Measurements from ENCODE around the gene JAKMIP1.
A peak's percentile ranks its signal among the peaks of the same experiment; 100 is the strongest.

JAKMIP1 gene

DNA sequence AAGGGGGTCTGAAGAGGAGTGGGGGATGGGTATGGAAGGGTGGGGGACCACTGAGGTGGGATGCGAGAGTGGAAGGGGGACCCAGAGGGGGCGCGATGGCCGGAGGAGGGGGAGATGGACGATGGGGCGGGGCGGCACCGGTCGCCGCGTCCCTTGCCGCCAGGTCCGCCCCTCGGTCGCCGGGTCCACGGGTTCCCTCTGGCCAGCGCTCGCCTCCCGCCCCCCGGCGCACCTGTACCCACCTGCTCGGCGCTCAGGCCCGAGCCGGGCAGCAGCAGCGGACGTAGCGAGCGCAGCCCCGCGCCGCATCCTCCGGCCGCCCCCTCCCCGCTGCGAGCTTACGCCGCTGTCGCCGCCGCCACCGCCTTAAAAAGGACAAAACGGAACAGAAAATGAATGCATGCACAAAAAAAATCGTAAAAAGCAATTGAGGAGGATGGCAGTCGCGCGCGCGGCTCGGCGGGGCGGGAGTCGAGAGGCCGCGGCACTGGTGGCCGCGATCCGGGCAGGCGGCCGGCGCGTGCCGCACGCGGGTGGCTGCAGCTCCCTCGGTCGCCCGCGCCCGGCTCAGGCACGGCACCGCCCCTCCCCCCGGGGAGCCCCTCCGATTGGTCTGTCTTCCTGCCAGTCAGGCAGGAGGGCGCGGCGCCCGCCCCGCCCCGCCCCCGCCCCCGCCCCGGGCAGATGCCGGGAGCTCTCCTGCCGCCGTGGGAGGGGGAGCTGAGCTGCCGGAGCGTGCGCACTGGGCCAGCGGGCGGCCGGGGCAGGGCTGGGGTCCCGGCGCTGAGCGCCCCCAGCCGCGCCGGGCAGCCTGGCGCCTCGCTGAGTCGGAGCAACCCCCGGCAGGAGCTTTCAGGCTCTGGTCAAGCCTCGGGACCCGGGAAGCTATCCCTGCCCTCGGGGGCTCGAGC lies at the start of gene JAKMIP1:
TSS of gene JAKMIP1 (minus strand) at position 539 of the 911 bp plus-strand sequence. CDS start 87,699 bp downstream, outside the sequence.
- peak; percentile 92 to 94 for DNase-seq

DNA sequence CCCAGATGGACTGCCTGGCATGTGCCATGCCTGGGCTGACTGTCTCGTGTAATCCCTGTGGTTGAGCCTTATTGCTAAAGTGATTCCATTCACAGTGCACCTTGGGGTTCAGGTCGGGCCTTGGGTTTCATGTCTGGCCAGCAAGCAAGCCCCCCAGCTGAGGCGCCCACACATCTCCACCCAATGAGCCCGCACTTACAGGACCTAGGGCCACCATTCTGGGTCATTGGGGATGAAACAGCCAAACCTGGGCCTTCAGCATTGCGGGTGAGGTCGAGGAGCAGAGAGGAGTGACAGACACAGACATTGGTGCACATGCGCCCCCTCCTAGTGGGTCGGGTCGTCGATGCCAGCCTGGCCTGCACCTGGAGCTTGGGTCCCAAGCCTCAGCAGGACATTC lies 48.0 kb upstream of the JAKMIP1 start:
- no peak for DNase-seq

DNA sequence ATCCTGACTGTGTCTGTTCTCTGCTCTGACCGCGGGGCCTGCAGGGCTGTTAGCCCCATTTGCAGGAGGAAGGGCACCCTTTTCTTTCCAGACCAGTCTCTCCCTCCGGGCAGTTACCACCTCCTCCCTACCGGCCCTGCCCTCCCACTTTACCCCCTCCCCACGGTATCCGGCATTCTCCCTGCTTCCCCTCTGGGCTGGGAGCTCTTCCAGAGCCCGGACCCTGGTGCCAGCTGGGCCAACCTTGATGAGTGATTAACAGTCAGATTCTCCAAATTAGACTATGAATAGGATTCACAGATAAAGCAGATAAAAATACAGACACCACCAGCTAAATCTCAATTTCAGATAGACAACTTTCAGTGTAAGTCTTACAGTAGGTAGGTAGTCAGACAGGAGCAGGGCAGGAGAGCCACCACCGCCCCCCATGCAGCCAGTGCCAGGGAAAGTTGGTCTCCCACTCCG lies 45.9 kb upstream of the JAKMIP1 start:
- no peak for DNase-seq

DNA sequence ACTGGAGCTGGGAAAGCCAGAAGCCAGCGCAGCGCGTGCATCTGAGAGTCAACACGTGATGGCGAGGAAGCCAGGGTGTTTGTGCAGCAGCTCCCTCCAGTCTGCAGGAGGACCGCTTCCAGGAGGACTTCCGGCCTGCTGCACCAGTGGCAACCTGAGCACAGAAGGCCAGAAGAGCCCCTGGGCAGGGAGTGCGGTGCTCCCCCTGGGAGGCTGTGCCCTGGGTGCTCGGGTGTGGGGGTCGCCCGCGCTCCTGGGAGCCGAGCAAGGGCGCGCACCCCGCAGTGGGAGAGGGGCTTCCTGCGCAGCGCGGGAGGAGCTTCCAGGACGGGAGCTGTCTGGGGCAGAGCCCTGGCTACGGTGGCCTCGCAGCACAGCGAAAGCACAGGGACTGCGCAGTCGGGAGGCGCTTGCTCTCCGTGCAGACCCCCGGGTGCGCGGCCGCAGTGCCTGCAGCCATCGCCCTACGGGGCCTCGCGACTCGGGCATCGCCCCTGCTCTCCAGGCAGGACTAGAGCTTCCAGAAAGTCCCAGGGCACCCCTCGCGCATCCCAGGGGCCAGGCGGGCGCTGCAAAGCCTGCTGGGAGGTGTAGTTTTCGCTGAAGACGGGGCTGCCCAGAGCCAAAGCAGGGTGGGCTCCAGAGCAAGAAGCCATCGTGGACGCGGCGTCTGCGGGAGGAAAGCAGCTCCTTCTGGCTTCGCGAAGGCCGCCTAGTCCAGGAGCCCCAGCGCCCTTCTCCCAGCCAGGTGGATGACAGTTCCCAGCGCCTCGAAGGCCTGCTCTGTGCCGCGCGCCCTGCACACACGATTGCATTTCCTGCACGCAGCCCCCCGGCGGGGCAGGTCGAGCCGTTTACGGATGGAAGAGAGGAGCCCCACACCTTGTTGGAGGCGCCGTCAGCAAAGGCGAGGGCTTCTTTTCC lies 45.2 kb upstream of the JAKMIP1 start:
- DNase-seq = no peak

DNA sequence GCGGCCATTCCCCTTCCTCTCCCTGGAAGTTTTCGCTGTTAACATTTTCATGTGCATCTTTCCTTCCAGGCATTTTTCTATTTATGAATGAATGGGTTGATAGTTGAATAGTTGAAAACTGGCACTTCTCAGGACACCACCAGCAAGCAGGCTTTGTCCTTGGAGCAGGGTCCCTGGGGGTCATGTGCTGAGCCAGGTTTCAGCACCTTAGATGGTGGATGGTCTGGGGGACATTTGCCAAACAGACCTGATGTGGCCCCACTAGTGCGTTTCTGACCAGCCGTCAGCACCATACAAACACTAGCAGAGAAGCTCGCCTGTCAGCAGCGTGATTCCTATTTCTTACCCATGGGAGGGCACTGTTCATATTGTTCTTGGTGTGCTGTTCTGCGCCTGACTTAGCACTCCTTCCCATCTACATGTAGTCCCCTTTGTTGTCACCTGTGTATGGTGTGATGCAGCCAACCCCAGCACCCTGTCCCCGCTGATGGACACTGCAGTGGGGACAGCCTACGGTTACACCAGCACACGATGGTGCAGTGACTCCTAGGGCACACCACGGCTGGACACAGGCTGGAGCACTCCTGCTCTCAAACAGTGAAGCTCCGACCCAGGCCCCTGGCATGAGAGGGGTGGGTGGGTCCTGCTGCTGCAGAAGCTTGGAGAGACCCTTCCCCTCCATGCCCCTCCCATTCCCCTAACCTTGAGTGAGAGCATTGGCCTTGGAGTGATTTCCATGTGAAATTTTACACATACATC lies 42.1 kb upstream of the JAKMIP1 start:
- no peak for DNase-seq

DNA sequence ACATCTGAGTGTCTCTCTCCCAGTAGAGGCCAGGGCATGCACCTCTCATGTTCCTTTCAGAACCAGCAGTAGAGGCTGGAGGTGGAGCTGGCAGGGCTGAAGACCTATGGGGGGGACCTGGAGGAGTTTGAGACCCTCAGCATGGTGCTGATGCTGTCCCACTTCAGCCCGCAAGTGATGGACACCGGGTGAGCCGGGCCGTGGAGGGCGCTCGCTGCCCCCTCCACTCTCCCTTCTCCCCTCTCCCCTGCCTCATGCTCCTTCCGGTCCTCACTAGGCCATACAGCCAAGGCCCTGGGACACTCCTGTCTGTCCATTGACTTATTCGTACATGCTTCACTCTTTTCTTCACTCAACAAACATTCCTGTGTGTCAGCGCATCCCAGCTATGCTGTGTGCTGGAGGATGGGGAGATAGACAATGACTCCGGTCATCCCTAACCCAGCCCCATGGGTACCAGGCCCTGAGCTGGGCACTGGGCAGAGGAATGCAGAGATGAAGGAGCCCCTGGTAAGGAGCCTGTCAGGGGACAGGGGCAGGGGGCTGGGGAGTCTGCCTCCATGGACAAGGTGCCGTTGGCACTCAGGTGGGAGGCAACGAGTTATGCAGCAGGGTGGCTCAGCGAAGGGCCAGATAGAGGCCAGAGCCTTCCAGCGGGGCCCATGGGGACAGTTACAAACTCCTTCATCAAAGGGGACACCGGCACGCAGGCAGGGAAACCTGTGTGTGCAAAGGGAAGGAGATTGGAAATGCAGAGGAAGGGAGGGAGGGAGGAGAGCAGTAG lies 40.9 kb upstream of the JAKMIP1 start:
- DNase-seq = no peak

DNA sequence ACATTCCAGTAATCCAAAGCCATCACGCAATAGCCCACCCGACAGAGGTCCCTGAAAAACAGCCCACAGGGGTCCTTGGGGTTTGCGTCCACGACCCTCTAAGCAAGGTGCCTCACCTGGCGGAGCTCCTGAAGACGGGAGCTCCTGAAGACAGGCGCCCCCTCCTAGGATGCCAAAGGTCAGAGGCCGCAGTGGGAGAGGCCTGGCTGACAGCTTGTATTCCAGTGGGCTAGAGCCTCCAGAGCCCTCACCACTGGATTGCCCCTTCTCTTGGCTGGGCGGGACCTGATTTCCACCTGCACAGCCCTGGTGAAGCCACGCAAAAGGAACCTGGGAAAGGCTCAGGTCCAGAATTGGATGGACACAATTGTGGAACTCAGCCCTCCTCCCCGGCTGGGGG lies 39.6 kb upstream of the JAKMIP1 start:
- DNase-seq = no peak

DNA sequence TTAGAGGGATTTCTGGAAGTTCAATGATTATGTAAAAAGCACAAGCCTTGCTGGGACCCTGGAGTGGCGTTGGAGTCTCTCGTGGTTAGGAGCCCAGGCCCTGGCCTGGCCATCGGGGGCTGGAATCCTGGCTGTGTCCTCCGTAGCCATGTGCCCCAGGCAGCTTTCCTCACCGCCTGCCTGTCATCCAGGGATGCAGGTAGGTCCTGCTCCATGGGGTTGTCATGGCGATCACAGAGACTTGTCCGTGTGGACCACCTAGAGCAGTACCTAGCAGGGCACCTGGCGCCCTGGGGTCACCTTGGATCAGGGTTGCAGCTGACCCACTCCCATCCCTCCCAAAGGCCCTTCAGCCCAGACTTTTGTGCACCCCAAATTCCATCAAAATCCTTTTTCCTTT lies 39.1 kb upstream of the JAKMIP1 start:
- DNase-seq = no peak

DNA sequence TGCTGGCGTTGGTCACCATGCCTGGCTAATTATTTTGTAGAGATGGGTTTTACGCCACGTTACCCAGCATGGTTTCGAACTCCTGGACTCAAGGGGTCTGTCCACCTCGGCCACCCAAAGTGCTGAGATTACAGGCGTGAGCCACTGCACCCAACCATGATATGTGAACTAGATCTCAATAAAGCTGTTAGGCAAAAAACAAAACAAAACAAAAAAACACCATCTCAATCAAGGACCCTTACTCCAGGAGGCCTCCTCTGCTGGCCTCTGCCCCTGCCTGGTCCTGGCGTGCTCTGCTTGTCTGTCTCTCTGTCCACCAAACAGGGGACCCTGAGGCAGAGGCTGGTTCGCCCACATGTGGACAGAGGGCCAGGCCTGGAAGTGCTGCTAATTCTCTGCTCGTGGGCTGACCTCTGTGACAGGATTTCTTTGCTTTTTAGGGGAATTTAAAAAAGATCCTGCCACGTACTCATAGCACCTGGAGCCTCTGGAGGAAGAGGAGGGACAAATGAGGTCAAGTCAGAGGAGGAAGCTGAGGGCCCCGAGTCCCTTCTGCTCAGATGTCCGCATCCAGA lies 36.6 kb upstream of the JAKMIP1 start:
- DNase-seq = no peak

DNA sequence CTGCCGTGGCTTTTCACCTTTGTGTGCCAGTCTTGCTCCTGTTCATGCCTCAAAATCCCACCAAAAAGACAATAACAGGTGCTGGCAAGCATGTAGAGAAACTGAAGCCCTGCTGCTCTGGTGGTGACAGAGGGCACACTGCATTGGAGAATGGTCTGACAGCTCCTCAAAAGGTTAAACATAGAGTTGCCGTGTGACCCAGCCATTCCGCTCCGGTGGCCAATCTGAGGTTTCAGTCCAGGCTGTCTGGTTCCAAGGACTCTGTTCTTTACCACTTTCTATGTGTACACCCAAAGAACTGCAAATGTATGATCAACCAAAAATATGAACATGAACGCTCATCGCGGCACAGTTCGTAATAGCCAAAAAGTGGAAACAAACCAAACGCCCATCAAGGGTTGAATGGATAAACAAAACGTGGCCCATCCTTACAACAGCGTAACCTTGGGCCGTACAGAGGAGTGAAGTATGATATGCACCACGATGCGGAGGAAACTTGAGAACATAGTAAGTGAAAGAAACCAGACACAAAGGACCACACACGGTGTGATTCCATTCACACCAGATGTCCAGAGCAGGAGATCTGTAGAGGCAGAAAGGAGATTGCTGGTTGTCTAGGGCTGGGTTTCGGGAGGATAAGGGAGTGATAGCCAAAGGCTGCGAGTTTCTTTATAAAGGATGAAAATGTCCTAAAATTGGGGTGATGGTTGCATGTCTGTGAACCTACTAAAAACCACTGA lies 35.7 kb upstream of the JAKMIP1 start:
- no peak for DNase-seq

DNA sequence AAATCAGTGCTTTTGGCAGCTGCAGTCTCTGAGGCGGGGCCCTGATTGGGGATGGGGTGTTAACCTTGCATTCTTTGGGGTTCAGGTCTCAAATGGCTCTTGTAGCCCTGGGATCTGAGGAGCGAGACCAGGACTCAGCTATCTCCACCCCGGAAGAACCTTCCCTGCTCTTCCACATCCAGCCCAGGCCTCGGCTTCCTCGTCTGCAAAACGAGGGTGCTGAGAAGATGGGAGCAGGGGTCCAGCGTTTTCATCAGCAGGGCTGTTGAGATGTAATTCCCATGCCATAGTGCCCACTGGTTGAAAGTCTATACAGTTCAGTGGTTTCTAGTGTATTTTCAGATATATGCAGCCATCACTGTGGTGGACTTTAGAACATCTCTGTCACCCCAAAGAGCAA lies 34.7 kb upstream of the JAKMIP1 start:
- no peak for DNase-seq

DNA sequence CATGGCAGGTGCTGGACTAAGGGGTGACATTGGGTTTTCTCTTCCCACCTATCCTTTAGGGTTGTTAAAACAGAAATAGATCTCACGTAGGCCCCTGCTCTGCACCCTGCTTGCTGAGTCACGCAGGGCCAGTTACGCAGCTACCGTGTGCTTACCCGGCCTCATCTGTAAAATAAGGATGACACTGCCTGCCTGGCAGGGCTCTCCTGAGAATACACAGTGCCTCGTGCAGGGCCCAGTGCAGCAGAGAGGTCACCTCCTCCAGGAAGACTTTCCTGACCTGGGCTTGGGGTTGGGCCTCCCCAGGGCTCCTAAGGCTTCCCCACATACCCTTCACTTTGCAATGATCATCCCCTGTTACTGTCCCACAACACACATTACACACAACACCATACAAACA lies 33.6 kb upstream of the JAKMIP1 start:
- DNase-seq = no peak

DNA sequence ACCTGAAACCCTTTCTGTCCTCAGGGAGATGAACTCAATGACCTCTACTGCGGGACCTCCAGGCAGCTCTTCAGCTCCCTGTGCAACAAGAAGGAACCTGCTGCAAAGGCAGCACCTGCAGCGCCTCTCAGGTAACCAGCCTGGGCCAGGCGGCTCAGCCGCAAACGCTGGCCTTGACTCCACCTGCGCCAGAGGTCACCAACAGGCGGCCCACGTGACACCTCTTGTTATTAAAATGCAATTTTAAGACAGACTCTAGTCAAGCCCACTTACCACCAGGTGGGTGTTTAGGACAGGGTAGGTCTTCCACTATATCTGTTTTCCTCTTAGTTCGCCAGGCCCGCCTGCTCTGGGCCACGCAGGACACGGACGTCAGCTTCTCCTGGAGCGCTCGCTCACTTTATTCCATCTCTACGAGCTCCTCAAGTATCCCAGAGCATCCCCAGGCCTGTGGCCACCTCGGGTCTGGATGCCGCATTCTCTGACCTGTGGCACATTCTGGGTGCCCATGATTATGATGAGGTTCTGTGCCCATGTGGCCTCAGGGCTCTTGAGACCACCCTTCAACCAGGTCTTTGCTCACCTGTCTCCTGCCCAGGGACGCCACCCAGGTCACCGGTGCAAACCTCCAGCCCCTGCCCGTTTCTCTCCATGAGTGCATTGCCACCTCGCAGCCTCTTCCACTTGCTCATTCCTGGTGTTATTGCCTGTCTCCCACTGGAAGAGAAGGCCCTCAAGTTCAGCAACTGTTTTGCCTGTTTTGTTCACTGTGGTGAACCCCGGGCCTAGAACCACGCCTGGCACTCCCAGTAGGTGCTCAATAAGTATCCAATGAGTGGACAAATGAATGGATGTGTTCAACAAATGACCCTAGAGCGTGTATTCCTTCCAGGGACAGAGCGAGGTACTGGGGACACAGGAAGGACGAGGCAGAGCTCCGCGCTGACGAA lies 32.8 kb upstream of the JAKMIP1 start:
- DNase-seq = no peak

DNA sequence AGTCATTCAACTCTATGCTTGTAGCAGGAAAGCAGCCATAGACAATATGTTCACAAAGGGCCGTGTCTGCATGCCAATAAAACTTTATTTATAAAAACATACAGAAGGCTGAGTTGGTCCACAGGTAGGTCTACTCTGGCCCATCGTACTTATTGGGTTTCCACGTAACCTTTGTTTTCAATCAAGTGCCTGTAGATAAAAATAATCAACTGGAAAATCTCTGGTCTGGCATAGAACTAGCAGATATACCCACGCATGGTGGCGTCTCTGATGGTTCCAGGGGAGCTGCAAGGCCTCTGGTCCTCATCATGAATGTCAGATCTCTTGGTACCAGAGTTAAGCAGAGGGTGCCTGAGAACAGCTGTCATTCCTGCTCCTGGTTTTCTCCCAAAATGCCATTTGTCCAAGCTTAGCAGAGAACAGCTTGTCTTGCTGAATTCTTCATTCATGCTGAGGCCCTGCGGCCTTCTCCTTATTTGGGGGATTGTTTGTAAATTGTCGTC lies 31.4 kb upstream of the JAKMIP1 start:
- DNase-seq = no peak

DNA sequence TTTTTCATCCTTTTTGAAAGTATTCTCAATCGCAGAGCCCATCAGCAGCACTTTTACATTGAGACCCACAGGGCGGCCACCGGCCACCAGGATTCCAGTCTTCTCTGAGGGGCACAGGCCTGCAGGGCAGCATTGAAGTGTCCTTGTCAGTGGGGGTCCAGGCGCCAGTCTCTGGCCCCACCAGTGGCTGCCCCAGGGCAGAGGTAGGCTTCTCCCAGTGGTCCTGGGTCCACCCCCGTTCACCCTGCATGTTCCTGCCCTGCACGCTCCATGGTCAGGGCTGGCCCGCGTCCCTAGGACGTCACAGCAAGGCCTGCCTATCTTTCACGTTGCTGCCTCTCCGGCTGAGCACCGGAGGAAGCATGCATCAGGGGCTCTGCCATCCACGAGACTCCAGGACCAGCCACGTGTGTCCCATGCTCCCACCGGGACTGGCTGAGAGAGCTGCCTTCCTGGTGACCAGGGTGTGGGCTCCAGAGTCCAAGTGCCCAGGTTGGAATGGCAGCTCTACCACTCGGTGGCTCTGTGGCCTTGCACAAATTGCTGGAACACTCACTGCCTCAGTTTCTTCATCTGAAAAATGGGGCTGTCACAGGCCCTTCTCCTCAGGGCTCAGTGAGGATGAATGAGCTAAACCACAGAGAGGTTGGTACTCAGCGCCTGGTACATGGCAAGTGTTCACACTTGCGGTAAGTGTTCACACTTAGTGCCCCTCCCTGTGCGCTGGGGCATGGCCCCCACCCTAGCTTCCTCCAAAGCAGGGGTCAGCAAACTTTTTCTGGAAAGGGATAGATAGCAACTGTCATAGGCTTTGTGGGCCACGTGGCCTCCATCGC lies 30.7 kb upstream of the JAKMIP1 start:
- DNase-seq = no peak

DNA sequence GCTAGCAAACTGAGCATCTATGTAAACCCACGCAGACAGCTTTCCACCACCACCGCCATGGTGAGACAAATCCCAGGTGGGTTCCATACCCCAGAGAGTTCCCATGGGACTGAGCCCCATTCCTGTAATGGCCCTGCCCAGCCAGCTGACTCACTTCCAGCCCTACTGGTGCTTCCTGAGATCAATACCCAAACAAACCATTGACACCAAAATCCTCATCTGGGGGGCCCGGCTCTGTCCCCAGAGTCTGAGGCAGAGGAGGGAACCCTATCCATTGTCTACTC lies 30.1 kb upstream of the JAKMIP1 start:
- DNase-seq = no peak

DNA sequence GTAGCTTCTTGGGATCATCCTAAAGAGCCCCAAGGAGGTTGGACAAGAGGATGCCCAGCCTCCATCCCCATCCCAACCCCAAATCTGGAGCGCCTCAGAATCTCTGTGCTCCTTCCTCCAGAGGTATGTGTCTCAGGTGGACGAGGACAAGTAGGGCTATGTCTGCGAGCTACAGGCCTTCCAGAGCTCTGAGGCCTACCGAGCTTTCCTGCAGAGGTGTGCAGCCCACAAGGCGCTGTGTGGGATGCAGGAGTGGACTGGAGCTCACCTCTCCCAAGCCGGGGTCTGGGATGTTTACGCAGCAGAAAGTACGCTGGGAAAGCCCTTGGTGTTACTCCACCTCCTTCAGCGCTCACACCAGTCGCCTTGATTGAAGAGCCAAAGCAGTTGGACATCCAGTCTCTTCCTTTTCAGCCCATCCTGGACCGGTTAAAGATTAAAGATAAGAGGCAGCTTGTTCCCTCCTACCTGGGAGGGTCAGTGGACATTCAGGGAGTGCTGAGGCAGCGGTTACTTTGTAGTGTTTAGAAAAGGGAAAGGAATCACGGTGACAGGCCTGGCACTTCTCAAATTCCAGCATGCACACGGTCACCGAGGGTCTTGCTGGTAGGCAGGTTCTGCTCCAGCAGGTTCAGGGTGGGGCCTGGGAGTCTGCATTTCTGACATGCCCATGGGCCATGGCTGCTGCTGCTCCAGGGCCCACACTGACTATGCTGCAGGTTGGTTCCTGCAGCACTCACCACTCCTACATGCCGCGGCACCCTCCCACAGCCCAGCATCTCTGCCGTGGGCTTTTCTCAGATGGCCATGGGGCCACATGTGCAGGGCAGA lies 29.5 kb upstream of the JAKMIP1 start:
- DNase-seq = no peak

DNA sequence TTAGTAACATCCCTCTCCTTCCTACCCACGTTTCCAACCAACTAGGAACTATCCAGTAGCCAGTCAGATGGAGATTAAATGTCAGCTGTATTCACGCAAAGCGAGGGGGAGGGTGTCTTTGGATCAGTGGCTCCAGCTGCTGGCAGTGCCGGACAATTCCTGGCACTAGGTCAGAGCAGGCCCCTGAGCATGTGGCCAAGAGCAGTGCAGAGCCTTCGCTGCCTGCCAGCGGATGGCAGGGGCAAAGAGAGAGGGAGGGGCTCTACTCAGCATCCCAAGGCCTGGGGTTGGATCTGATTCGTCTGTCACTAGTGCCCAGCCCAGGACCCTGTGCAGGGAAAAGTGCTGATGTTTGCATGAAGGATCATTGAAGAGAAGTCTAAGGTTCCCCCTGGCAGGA lies 28.7 kb upstream of the JAKMIP1 start:
- DNase-seq = no peak

Measured in activated T-cell treated with anti-CD3 and anti-CD28 coated beads, Interleukin-2, amount 50 U/mL, for 48 hours (primary cell).